ENCODE results near the gene THADA. TPM values are rescaled to one million over a fixed set of nuclear protein-coding genes. Genes with fewer than 3 reads are reported as not detected.

THADA gene
- total RNA-seq, 1 experiment from 2014 or later: 35.7 TPM

DNA sequence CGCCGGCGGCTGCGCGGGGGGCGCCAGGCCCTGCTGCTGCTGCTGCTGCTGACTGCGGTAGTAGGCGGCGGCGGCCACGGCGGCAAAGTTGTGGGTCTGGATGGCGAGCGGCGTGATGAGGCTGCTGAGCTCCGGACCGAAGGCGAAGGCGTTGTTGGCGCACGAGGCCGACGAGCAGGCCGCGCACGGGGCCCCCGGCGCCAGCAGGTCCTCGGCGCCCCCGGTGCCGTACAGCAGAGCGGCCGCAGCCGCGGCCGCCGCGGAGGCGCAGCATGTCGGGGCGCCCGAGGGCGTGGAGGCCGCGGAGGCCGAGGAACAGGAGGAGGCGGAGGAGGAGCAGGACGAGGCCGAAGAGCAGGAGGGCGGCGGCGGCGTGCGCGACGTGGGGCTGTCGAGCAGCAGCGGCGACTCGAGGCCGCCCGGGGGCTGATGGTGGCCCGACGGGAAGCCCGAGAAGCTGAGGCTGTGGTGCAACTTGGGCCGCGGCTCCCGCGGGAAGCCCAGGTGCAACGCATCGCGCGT is 371.2 kb downstream of the THADA start:
- Histone ChIP-seq H3K27ac (no peak overlapping the region), H3K27me3 (no peaks in the 10 kb centered on the region), H3K9me3 (replicated peaks) (no peaks in the 10 kb centered on the region), H3K36me3 (peaks cover 12% of the 10 kb centered on the region), H3K4me1 (peaks cover 23% of the 10 kb centered on the region), H3K4me3 (no peak overlapping the region)
- DNase-seq: no peak

DNA sequence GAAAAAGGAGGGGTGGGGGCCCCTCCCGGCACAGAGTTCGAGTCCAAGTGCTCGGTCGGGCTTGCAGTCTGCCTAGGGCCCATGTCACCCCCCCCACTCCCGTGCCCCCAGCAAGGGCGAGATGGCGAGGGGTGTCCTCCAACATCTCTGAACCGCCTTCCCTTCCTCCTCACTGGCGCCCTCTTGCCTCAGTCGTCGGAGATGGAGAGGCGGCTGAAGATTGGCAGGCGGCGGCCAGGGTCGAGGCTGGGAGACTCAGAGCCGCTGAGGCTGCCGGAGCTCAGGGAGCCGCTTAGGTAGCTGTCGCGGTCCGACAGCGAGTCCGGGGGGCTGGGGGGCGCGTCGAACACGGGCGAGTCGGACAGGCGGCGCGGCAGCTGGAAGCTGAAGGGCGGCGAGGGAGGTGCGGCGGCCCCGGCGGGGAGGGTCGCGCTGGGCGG is 371.7 kb downstream of the THADA start:
- H3K36me3 ChIP-seq: peaks cover 12% of the 10 kb centered on the region
- no peak overlapping the region for H3K27ac ChIP-seq
- H3K27me3 ChIP-seq: no peaks in the 10 kb centered on the region
- H3K4me1 ChIP-seq: peaks cover 25% of the 10 kb centered on the region
- H3K4me3 ChIP-seq: no peak overlapping the region
- no peak for DNase-seq
- H3K9me3 ChIP-seq (replicated peaks): no peaks in the 10 kb centered on the region

DNA sequence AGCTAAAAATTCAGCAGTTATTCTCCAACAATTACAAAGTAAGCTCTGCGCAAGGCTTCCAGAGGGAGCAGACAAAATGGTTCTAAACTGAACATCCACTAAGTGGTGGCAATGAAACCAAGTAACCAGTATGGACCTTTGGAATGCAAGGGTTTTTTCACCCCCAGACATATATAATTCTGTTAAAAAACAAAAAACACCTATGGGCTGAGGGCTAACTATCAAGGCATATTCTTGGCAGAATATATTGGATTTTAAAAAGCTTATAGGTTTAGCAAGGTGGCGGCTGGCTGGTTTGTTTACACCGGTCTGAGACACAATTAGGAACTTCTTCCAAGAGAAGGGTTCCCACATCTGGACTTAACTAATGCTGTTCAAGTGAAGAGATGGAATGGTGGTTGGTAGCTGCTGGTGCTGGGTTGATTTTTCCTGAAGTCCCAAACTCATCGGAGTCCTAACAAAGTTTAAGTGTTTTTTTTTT is 372.3 kb downstream of the THADA start:
- no peak for DNase-seq
- no peak overlapping the region for H3K27ac ChIP-seq
- peaks cover 29% of the 10 kb centered on the region for H3K4me1 ChIP-seq
- peaks cover 12% of the 10 kb centered on the region for H3K36me3 ChIP-seq
- no peaks in the 10 kb centered on the region for H3K27me3 ChIP-seq
- H3K9me3 ChIP-seq (replicated peaks): no peaks in the 10 kb centered on the region
- no peak overlapping the region for H3K4me3 ChIP-seq

DNA sequence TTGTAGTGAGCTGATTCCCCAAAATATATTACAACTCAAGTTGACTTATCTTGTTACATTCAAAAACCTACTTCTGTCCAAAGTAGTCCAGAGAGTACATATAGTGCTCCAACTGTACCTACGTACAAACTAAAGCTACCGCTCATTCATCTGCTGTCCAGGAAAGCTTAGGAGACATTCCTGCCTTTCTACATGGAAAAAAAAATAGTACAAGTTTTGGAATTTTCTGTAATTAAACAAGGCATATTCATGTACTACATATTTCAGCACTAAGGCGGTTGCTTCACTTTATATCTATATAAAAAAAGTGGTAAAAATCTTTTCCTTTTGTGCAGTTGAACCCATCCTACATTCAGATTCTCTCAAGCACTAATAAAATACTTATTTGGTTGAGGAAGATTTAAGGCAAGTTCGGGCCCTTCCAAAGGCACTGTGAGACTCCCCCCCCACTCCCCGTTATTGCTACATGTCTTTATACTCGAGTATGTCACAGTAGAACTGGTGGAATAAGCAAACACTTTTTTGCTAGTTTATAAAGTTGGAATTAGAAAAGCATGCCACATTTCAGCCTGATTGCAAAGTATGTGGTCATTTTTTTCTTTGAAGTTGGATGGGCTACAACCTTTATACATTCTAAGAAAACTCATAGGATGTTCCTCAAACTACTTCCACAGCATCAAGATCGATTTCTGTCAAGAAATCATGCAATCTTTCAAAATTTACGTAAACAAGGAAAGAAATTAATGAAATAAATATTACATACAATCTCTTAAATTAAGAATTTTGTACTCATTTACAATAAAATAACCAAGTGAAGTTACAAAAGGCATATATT is 373.1 kb downstream of the THADA start:
- Histone ChIP-seq H3K36me3 (peaks cover 12% of the 10 kb centered on the region), H3K4me3 (no peak overlapping the region), H3K9me3 (replicated peaks) (no peaks in the 10 kb centered on the region), H3K27me3 (no peaks in the 10 kb centered on the region), H3K27ac (no peak overlapping the region), H3K4me1 (peaks cover 30% of the 10 kb centered on the region)
- no peak for DNase-seq

DNA sequence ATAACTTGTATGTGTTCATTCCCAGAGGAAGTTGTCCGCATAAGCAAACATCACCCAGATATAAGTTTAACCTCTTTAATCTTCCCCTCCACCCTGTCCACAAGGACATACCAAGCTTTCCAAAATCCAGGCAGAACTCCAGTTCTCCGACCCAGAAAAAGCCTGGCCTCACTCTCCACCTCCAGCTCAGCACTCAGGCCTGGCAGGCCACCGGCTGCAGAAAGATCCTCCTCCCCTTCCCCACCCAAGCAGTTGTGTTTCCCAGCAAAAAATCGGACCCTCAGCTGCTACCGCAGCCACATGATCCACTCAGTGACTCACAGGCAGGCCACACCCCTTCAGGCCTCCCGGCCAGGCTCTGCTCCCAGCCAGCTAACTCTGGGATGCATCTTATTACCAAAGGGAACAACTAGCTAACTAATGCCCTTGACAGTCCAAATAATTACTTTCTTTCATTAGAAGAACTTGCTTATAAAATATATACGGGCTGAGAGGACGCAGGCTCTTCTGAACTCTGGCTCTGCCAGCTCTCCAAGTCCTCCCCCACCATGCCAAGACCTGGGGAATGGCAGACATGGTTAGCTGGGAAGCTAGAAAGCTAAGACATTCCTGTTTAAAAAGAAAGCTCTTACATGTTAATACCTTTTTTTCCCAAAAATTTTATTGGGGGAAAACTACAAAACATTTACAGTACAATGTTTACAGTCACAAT is 373.9 kb downstream of the THADA start:
- H3K4me3 ChIP-seq: peak overlapping the region; percentile 65
- no peaks in the 10 kb centered on the region for H3K27me3 ChIP-seq
- H3K36me3 ChIP-seq: peaks cover 12% of the 10 kb centered on the region
- no peaks in the 10 kb centered on the region for H3K9me3 ChIP-seq (replicated peaks)
- H3K27ac ChIP-seq: peak overlapping the region; percentile 73
- DNase-seq: peak; percentile 98 to 99
- H3K4me1 ChIP-seq: peaks cover 32% of the 10 kb centered on the region

DNA sequence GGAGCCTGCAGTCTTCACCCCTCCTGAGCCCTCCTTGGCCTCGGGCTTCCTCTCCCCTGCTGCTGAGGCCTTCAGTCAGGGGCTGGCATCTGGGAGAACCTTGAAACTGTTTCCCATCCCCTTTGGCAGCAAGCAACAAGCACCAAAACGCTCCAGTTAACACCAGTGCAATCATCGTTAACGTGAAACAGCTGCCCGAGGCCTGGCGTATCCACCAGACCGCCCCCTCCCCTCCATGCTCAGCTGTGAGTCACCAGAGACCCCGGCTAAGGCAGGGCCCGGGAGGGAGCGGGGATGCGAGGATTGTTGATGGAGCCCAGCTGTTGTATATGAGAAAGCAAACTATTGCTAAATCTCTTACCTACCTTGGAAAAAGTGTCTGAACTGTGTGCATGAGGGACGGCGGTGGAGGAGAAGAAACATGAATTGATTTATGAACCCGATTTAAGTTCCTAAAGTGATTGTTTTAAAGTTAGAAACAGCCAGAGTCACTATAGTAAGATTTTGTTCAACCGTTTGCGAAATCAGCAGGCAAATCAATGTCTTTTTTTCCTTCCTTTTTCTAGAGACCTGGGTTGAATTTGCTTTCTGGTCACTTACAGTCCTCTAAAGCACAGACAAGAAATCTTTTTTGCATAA is 374.6 kb downstream of the THADA start:
- Histone ChIP-seq H3K4me1 (peaks cover 32% of the 10 kb centered on the region), H3K27ac (peak overlapping the region; percentile 73), H3K27me3 (no peaks in the 10 kb centered on the region), H3K36me3 (peaks cover 12% of the 10 kb centered on the region), H3K9me3 (replicated peaks) (no peaks in the 10 kb centered on the region), H3K4me3 (peak overlapping the region; percentile 65)
- DNase-seq: peak; percentile 90 to 91

DNA sequence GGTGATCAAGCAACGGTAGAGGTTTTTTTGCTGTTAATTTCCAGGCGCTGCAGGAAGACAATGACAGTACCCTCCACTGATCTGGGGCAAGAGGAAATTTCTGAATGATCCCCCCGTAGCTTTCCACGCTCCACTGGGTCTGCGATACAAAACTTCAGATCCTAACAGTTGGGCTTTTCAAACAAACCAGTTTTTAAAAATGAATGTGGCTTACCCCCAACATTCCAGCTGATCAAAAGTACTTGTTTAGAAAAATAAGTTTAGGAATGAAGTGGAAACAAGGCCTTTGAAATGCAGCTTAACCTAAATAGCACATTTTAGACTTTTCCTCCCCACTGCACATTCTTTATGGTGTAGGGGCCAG is 375.1 kb downstream of the THADA start:
- H3K4me1 ChIP-seq: peaks cover 32% of the 10 kb centered on the region
- no peaks in the 10 kb centered on the region for H3K27me3 ChIP-seq
- DNase-seq: no peak
- no peaks in the 10 kb centered on the region for H3K9me3 ChIP-seq (replicated peaks)
- peaks cover 12% of the 10 kb centered on the region for H3K36me3 ChIP-seq
- H3K27ac ChIP-seq: peak overlapping the region; percentile 73
- H3K4me3 ChIP-seq: peak overlapping the region; percentile 65

DNA sequence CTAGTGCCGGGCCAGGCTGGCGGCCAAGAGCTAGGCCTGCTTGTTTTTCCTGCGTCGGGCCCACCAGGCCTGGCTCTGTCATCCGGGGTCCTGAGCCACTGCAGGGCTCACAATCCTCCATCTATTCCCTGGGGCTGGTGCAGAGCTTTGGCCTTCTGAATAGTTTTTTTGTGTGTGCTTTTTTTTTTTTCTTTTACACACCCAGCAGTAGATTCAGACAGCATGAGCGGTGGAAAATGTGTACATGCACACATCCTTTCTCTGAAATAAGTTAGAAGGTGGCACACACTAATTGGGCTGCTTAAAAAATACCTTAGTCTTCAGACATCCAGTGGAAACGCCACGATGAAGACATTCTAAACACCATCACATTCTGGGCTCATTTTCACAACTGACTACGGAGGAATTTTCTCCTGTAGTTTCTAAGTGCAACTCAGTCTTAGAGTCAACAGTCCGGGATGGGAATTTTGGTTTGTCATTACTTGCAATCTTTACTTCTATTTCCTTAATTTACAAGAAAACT is 375.5 kb downstream of the THADA start:
- Histone ChIP-seq H3K4me1 (peaks cover 32% of the 10 kb centered on the region), H3K4me3 (peak overlapping the region; percentile 65), H3K36me3 (peaks cover 12% of the 10 kb centered on the region), H3K27me3 (no peaks in the 10 kb centered on the region), H3K27ac (peak overlapping the region; percentile 73), H3K9me3 (replicated peaks) (no peaks in the 10 kb centered on the region)
- no peak for DNase-seq

DNA sequence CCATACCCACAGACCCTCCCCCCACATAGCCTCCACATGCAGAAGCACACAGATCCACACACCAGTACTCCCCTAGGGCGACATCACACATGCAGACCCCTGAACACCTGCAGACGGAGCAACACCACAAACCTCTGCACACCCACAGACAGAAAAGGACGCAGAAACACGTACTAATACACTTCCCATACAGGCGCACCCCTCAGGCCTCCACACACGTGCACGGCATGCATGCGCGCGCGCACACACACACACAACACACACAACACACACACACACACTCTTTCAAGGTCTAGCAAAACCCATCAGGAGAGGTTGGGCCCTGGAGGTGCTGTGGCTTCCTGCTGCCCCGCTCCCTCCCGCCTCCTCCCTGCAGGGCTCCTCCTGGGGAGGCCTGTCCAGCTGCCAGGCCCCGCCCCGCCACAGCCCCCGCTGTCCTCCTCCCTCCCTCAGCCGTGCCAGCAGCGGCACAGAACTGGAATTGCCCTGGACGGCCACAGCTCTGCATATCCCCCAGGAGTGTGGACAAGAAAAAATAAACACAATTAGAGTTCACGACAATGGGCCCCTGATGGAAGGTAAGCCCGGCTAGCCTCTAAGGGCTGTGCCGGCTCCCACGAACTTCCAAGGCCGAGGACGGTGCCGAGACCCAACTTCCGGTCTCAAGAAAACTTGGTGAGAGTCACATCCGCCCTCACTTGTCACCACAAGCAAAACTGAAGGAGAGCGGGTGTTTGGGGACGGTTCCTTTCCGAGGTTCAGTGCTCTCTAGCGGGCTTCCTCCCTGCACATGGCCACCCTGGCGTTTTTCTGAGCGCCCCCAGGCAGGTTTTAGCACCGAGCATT is 376.2 kb downstream of the THADA start:
- DNase-seq: peak; percentile 88 to 92
- H3K27ac ChIP-seq: peak overlapping the region; percentile 73
- no peaks in the 10 kb centered on the region for H3K27me3 ChIP-seq
- H3K9me3 ChIP-seq (replicated peaks): no peaks in the 10 kb centered on the region
- H3K36me3 ChIP-seq: peaks cover 10% of the 10 kb centered on the region
- H3K4me3 ChIP-seq: peak overlapping the region; percentile 65
- H3K4me1 ChIP-seq: peaks cover 32% of the 10 kb centered on the region

DNA sequence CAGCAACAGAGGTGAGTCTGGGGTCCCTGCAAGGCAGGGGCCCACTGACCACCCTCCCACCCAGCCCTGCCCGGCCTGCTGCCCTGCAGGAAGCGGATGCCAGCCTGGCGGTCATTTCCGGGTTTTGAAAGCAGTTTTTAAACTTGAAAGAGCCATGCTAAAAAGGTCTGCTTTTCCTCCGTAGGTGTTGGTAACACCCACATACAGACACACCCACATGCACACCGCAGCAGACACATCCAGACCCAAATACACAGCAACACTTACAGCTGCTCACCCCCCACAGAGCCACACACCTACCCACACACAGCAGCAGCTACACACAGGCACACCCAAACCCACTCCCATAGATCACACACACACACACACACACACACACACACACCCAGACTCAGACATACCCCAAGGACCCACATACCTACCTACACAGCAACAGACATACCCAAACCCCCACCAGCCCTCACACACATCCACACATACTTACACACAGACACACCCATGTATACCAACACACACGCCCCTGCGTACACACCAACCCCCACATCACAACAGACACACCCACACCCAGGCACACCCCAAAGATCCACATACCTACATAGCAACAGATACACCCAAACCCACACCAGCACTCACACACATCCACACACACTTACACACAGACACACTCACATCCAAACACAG is 377.0 kb downstream of the THADA start:
- peak; percentile 36 to 43 for DNase-seq
- no peaks in the 10 kb centered on the region for H3K9me3 ChIP-seq (replicated peaks)
- no peaks in the 10 kb centered on the region for H3K27me3 ChIP-seq
- peak overlapping the region; percentile 73; the same call in 1 of the 2 replicates for H3K27ac ChIP-seq
- peak overlapping the region; percentile 65 for H3K4me3 ChIP-seq
- H3K36me3 ChIP-seq: peaks cover 10% of the 10 kb centered on the region
- peaks cover 32% of the 10 kb centered on the region for H3K4me1 ChIP-seq

DNA sequence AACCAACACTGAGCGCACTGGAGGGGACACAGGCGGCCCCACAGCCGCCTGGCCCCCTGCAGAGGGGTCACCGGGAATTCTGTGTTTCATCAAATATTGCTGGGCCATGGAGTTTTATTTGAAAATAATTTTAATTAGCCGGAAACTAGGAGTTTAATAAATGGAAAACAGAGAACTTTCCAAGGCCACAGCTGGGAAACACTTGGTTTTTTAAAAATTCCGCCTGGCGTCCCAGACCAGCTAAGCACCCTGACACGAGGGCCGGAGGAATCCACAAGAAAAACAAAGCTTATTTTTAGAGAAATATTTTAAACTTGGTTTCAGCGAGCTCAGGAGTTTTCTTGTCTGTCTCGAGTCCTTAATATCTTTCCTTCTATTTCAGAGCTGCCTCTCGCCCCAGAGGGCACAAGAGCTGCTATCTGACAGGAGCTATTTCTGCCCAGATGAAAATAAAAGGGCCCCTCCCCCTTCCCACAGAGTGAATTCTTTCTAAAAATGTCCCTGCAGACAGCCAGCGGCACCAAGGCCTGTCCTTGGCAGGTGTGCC is 377.6 kb downstream of the THADA start:
- Histone ChIP-seq H3K27ac (no peak overlapping the region; the same call in 1 of the 2 replicates), H3K27me3 (no peaks in the 10 kb centered on the region), H3K4me3 (peak overlapping the region; percentile 65), H3K9me3 (replicated peaks) (no peaks in the 10 kb centered on the region), H3K4me1 (peaks cover 32% of the 10 kb centered on the region), H3K36me3 (peaks cover 5% of the 10 kb centered on the region)
- peak in 1 of 2 experiments; percentile 39 for DNase-seq

DNA sequence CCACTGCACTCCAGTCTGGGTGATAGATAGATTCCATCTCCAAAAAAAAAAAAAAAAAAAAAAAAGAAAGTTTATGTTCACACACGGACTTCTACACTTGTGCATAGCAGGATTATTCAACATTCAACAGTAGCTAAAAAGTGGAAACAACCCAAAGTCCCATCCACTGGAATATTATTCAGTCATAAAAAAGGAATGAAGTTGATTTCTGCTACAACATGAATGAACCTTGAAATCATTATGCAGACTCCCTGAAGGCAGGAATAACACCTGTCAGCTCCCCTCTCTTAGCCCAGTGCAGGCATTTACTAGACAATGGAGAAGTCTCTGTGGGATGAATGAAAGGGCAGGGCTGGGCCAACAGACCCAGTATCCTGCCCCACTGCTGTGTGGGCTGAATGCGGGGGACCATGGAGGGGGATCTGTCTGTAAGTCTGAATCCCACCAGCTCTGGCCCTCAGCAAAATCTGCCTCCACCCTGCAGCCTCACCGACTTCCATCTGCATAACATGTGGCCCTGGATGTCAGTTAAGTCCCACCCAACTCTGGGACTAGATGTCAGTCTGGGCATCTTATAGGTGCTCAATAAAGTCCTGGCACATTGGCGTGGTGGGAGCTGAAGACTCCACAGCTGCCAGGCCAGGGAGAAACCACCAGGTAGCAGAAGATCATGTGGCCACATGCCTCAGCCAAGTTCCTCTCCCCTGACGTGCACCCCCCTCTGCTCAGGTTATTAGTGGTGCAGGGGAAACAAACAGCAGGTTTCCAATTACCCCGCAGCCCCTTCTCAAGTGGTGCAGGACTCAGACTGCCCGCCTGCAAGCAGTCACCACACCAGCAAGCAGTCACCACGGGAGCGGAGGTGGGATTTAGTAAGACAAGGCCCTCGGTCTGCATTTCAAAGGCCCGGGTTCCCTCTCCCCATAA is 378.3 kb downstream of the THADA start:
- Histone ChIP-seq H3K27me3 (no peaks in the 10 kb centered on the region), H3K4me3 (peak overlapping the region; percentile 65), H3K27ac (no peak overlapping the region; the same call in 1 of the 2 replicates), H3K4me1 (peaks cover 27% of the 10 kb centered on the region), H3K36me3 (no peaks in the 10 kb centered on the region), H3K9me3 (replicated peaks) (no peaks in the 10 kb centered on the region)
- DNase-seq: peak; percentile 67 to 75

Measured in SJCRH30 (cell line).